Adrenal gland (tissue), 12 donors: Measurements from ENCODE around the gene ZFP57. TPM values are rescaled to one million over a fixed set of nuclear protein-coding genes. Genes with fewer than 3 reads are reported as not detected.

Experiments used
- DNase-seq, 7 donors: peaks; one replicate each; pipeline ENCODE4 v3.0.0-alpha.2; 2019 to 2020
- H3K27ac ChIP-seq, 5 donors: fragments of 200-600 bp; sonication (generic) in 4 of 5; 1 replicate in 3 of 5; 2 replicates in 2 of 5; pipeline versions ENCODE4 v1.5.1 to v1.8.0; 2016 to 2020; ENCODE audit warnings: mild to moderate bottlenecking in 1 of 5
- H3K27me3 ChIP-seq: fragments of 200-600 bp; 2 replicates; pipeline ENCODE4 v1.8.0; 2021
- H3K36me3 ChIP-seq, 2 donors: fragments of 200-600 bp; replicated peaks in 1 of 2; 1 replicate in 1 of 2; 2 replicates in 1 of 2; pipeline versions ENCODE4 v1.5.1 to v1.8.0; 2018 to 2022
- H3K4me1 ChIP-seq, 2 donors: fragments of 200-600 bp; replicated peaks in 1 of 2; 1 replicate in 1 of 2; 2 replicates in 1 of 2; pipeline versions ENCODE4 v1.5.1 to v1.8.0; 2018 to 2021
- H3K4me3 ChIP-seq, 4 donors: fragments of 200-600 bp; sonication (generic) in 3 of 4; one replicate each; pipeline ENCODE4 v1.5.1; 2016 to 2018
- H3K9me3 ChIP-seq, 3 donors: fragments of 200-600 bp; sonication (generic) in 1 of 3; replicated peaks in 1 of 3; 1 replicate in 2 of 3; 2 replicates in 1 of 3; pipeline versions ENCODE4 v1.5.1 to v1.8.0; 2016 to 2021
- POLR2A ChIP-seq, 2 donors: fragments of 450-650 bp; IDR thresholded peaks; one replicate each; pipeline ENCODE4 v1.6.1; 2017; ENCODE audit warnings: antibody characterized with exemption in 2 of 2, mild to moderate bottlenecking in 2 of 2, moderate library complexity in 1 of 2
- WGBS, 4 donors: extraction: QIAGEN DNeasy Blood & Tissue Kit in 2 of 4; methylation state at CpG; one replicate each; pipeline versions ENCODE4 v1.1.5 to v1.1.7; 2013 to 2017; 5-methylcytosine and 5-hydroxymethylcytosine counted together
- intact Hi-C, 2 donors: fragments of 100-400 bp; cut with DNase I; formaldehyde crosslinking; loops; one replicate each; pipeline versions ENCODE4 v1.14.1 to v1.15.0; 2022 to 2023
- polyA plus RNA-seq, 3 donors: library from polyadenylated mRNA; stranded (reverse); fragments of 200-250 nt in 2 of 3; fragments of 350-450 nt in 1 of 3; fragmentation: Illumina TruSeq in 1 of 3; extraction: RNeasy Lipid Tissue Mini Kit (QIAGEN cat#74804) in 1 of 3; gene quantifications; one replicate each; pipeline ENCODE4 v1.2.3, GENCODE V29; 2013 to 2014
- total RNA-seq, 9 donors: library from RNA; depleted of rRNA in 4 of 9; stranded (reverse); fragments of >200 nt in 4 of 9; fragments of 120-200 nt in 1 of 9; fragmentation: NEBNext Ultra II Directional in 1 of 9; extraction: Animal tissue kit (Norgen Biotek cat#: 25700) in 1 of 9; gene quantifications; one replicate each; pipeline versions ENCODE4 v1.1.0 to v1.2.4, GENCODE V29; 2013 to 2023
- TF ChIP-seq, protein P1 (sequence below), 6 experiments: fragments of 450-650 bp in 4 of 6; fragments of 200-600 bp in 2 of 6; sonication (generic) in 1 of 6; IDR thresholded peaks; 1 replicate in 5 of 6; 2 replicates in 1 of 6; pipeline versions ENCODE4 v1.5.1 to v1.8.0; 2016 to 2021; ENCODE audit warnings: antibody characterized with exemption in 6 of 6, mild to moderate bottlenecking in 2 of 6, moderate library complexity in 1 of 6
- donor health status: healthy with polysubstance abuse.
- donor health status: Bipolar disorder and iron deficiency.
- donor health status: DM: yes; HTN: yes; CAD: no.
- donor health status: DM: no; HTN: no; CAD: no.
- donor health status: DM: no; HTN: no; CAD: no.
- donor health status: DM: yes; HTN: yes; CAD: no.

Gene ZFP57
- total and polyA plus RNA-seq, 12 donors: 0.06 to 1.9 (median 0.96) TPM; not detected in 7

DNA sequence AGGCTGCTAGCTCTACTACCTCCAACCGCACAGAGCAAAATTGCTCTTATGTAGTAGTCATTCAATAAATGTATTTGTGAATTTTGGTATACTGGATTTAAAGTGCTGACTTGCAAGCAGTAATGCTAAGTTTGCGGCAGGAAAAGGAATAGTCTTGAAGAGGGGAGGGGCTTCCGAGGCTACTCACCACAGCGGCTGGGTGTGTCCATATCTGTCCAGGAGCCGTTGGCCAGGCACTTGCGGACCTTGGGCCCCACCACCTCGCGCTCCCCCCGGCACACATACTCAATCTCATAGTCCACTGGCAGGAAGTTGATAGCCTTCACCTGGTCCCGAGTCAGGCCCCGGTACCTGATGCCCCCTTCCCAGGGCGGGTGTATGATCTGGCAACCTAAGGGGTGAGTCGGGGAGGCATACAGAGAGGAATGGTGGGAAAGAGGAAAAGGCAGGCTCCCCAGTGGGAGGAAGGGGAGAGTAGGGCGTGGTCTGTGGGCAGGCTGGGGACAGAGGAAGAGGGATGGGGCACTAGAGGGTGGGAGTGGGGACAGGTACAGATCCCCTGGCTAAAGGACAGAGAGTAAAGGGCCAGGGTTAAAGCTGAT, 49.6 kb downstream of the ZFP57 start:
- Histone ChIP-seq H3K4me1 (peaks cover 9 to 25% of the 10 kb centered on the region in 2 donors), H3K4me3 (peak overlapping the region in 1 of 4 donors; percentile 74)
- intact Hi-C loops: no loop called here

GRCh38 chr6:29630315-29630714, 50.6 kb downstream of the ZFP57 start:
- TF ChIP-seq, protein P1, sequence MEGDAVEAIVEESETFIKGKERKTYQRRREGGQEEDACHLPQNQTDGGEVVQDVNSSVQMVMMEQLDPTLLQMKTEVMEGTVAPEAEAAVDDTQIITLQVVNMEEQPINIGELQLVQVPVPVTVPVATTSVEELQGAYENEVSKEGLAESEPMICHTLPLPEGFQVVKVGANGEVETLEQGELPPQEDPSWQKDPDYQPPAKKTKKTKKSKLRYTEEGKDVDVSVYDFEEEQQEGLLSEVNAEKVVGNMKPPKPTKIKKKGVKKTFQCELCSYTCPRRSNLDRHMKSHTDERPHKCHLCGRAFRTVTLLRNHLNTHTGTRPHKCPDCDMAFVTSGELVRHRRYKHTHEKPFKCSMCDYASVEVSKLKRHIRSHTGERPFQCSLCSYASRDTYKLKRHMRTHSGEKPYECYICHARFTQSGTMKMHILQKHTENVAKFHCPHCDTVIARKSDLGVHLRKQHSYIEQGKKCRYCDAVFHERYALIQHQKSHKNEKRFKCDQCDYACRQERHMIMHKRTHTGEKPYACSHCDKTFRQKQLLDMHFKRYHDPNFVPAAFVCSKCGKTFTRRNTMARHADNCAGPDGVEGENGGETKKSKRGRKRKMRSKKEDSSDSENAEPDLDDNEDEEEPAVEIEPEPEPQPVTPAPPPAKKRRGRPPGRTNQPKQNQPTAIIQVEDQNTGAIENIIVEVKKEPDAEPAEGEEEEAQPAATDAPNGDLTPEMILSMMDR (IDR thresholded peaks at IDR 0.05): no peak
- TF ChIP-seq POLR2A (IDR thresholded peaks at IDR 0.05): no peak
- 83 to 87% (median 85%) methylated on average over 9 of the region's 9 CpGs for WGBS, 4 donors
- H3K27me3 ChIP-seq: no peaks in the 10 kb centered on the region
- intact Hi-C loops: no loop called here
- H3K27ac ChIP-seq: no peak overlapping the region
- H3K4me3 ChIP-seq: no peak overlapping the region
- H3K9me3 ChIP-seq: no peaks in the 10 kb centered on the region
- H3K4me1 ChIP-seq: peaks cover 9 to 25% of the 10 kb centered on the region in 2 donors
- DNase-seq: no peak
- no peaks in the 10 kb centered on the region for H3K36me3 ChIP-seq

More for the DNA sequence above, 49.6 kb downstream of the ZFP57 start:
- WGBS, 4 donors: 73 to 82% (median 79%) methylated on average over 9 to 14 of the region's 14 CpGs
- H3K27ac ChIP-seq: no peak overlapping the region
- no peak for TF ChIP-seq POLR2A (IDR thresholded peaks at IDR 0.05)
- TF ChIP-seq, protein P1 (IDR thresholded peaks at IDR 0.05): no peak
- H3K36me3 ChIP-seq: no peaks in the 10 kb centered on the region
- H3K27me3 ChIP-seq: no peaks in the 10 kb centered on the region
- DNase-seq: peak in 2 of 7 donors; percentile 24 to 46
- no peaks in the 10 kb centered on the region for H3K9me3 ChIP-seq

DNA sequence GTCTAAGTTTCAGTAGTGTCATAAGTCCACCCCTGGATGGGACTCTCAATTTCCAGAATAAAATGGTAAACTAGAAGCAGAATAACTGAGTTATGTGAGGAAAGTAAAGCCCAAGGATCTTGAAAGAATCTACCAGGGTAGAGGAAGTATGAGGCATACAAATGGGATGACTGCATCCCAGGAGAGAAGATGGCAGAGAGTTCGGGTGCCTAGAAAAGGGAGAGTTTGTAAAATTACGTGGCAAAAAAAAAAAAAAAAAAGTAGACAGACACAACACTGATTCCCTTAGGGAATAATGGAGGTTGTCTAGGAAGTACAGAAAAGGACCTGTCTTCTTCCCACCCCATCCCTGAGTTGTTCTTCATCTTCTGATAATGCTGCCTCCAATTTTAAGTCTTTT, 51.4 kb downstream of the ZFP57 start:
- no peak for TF ChIP-seq POLR2A (IDR thresholded peaks at IDR 0.05)
- TF ChIP-seq, protein P1 (IDR thresholded peaks at IDR 0.05): no peak
- WGBS, 4 donors: 85 to 94% (median 89%) methylated on average over 2 of the region's 2 CpGs
- peaks cover 9 to 25% of the 10 kb centered on the region in 2 donors for H3K4me1 ChIP-seq

GRCh38 chr6:29628419-29629281, 52.3 kb downstream of the ZFP57 start:
- H3K27ac ChIP-seq: peak overlapping the region in 3 of 5 donors; percentile 26 to 74 (median 68)
- H3K4me3 ChIP-seq: peak overlapping the region in 2 of 4 donors; percentile 38 to 52
- peaks cover 0 to 2% of the 10 kb centered on the region in 2 donors for H3K36me3 ChIP-seq
- intact Hi-C loops: no loop called here
- WGBS, 4 donors: 4 to 8% (median 6%) methylated on average over 32 of the region's 32 CpGs
- H3K9me3 ChIP-seq: no peaks in the 10 kb centered on the region
- H3K27me3 ChIP-seq: no peaks in the 10 kb centered on the region
- H3K4me1 ChIP-seq: peaks cover 9 to 25% of the 10 kb centered on the region in 2 donors
- DNase-seq: peak; percentile 60 to 87 (median 76)
- TF ChIP-seq, protein P1 (IDR thresholded peaks at IDR 0.05): peak; percentile 17 to 56 (median 44)
- TF ChIP-seq POLR2A (IDR thresholded peaks at IDR 0.05): no peak

More for the DNA sequence above, 51.4 kb downstream of the ZFP57 start:
- no peaks in the 10 kb centered on the region for H3K27me3 ChIP-seq
- no peaks in the 10 kb centered on the region for H3K36me3 ChIP-seq
- DNase-seq: no peak
- H3K4me3 ChIP-seq: no peak overlapping the region
- no peaks in the 10 kb centered on the region for H3K9me3 ChIP-seq
- intact Hi-C loops: no loop called here
- H3K27ac ChIP-seq: no peak overlapping the region
